GM19395 (cell line): Measurements from ENCODE around the gene CAMKMT.

Experiments
- ATAC-seq: cut with Tn5 transposase; IDR thresholded peaks from one replicate; pipeline ENCODE4 v1.9.1; 2021; ENCODE audit warnings: mild to moderate bottlenecking, moderate library complexity; ENCODE audit not compliant: unreplicated experiment

The CAMKMT gene

DNA sequence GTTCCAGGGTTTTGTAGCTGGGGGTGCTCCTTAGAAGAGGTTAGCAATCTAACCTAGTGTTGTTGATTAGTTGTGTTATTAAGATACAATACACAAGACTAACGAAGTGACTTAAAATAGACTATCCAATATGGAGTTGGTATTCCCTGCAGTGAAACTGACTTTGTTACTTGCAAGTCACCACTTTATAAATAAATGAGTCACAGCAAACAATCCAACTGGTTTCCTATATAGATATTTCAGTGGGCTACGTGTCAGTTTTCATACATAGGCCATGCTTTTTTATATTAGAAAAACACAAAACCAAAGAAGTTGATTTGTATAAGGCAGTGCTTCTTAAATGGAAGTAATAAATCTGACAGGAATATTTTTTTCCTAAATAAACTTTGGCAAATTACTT is 274.0 kb downstream of the CAMKMT start:
- ATAC-seq: no peak

DNA sequence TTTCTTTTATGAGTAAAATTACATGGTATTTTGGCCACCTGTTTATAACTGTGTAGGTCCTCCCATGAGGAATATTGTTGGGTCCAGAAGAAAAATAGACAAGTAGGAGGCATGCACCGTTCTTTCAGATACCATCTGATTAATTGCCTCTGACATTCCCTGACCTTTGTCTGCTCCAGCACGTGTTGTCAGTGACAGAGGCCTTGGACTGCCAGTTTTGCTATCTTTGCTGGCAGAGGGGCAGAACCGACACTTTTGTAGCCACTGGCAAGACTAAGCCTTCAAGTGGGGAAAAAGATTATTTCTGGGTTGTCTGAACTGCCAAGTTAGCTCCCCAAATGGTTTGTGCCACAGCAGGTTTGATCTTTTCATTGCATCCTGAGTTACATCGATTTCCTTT is 276.9 kb downstream of the CAMKMT start:
- no peak for ATAC-seq

DNA sequence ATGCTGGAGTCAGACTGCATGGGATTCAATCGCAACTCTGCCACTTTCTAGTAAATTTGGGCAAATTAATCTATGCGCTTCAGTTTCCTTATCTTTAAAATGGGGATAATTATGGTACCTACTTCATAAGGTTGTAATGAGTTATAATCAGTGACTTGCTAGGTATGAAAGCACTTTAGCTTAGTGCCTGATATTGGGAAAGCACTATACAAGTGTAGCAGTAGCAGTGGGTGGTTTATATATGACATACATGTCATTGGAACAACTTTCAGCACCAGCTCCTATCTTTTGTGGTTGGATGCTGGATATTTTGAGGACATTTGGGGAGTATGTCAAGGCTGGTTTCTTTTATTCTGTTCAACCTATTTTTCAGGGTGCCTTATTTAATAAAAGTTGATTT is 277.7 kb downstream of the CAMKMT start:
- no peak for ATAC-seq

GRCh38 chr2:44642123-44642857 is 280.5 kb downstream of the CAMKMT start:
- ATAC-seq: no peak

DNA sequence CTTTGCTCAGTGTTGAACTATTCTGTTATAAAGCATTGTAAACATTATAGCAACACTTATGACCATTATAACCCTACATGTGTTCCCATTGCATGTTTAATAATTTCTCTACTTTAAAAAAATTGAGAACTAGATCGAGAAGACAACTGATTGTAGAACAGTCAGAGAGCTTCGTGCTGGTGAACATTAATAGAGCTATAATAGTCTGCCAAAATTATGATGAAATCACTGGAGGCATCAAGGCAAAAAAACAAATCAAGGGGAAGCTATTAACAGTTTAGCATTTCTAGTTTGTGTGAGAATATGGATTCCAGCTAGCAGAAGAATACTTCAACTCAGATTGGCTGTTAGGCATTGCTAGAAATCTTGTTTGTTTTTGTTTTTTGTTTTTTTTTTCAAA is 284.2 kb downstream of the CAMKMT start:
- ATAC-seq: no peak

DNA sequence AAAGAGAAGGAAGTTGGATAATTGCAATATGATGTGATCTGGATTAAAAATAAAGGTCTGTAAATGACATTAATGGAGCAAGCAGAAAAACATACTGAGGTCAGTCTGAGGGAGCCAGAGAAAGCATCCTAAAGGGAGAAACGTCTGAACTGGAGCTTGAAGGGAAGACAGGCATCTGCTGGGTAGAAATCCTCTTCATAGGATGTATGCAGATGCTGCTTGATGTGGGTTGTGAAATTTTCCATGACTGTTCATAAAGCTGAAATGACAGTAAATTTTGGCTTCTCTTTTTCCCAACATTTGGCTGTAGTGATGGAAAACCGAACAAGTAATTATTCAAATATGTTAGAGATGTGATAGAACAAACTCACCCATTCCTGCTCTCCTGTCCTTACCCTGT is 287.6 kb downstream of the CAMKMT start:
- ATAC-seq: no peak

- no peak for ATAC-seq
Measured at GRCh38 chr2:44650796-44651195, 289.0 kb downstream of the CAMKMT start.

- no peak for ATAC-seq
Measured at GRCh38 chr2:44651974-44652373, 290.2 kb downstream of the CAMKMT start.

- no peak for ATAC-seq
Measured at GRCh38 chr2:44652701-44653100, 291.0 kb downstream of the CAMKMT start.

DNA sequence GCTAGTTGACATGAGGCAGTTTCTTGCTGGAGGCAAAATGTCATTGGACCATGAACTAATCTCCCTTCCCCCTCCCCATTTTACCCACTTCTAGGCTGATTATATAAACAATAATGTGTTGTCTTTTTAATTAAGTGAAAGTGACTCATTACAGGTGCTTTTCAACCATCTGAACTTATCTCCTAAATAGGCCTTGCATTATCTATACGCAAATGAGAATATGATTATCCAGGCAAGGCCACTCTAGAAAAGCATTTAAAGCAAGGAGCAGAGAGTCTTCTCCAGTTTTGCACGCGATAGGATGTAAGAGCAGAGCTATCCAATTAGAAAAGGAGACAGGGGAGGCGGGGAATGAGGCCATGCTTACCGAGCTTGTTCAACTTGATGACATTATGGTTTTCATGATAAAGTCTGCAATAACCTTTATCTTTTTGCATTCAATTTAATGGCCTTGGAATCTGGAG is 293.7 kb downstream of the CAMKMT start:
- no peak for ATAC-seq

DNA sequence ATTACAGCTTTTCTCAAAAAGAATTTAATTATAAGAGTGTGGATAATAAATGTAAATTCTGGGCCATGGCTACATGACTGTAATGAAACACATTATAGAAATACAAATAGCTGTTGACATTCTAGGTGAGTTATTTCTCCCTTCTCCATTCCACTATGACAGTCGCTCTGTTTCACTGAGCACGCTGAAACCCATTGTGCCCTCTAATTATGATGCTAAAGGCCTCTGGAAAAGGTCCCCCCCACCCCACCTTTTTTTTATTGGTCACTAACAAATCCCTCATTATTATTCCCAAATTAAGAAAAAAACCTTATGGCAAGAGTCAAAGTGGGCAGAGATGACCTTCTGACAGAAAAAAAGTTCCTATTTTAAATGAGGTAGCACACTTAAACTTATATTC is 294.7 kb downstream of the CAMKMT start:
- ATAC-seq: no peak

GRCh38 chr2:44663471-44664073 is 301.8 kb downstream of the CAMKMT start:
- ATAC-seq: no peak

- no peak for ATAC-seq
Measured at GRCh38 chr2:44668336-44668735, 306.6 kb downstream of the CAMKMT start.

GRCh38 chr2:44671276-44671675 is 309.5 kb downstream of the CAMKMT start:
- no peak for ATAC-seq

GRCh38 chr2:44671916-44672315 is 310.2 kb downstream of the CAMKMT start:
- ATAC-seq: no peak

- ATAC-seq: no peak
Measured at GRCh38 chr2:44672431-44672830, 310.7 kb downstream of the CAMKMT start.

DNA sequence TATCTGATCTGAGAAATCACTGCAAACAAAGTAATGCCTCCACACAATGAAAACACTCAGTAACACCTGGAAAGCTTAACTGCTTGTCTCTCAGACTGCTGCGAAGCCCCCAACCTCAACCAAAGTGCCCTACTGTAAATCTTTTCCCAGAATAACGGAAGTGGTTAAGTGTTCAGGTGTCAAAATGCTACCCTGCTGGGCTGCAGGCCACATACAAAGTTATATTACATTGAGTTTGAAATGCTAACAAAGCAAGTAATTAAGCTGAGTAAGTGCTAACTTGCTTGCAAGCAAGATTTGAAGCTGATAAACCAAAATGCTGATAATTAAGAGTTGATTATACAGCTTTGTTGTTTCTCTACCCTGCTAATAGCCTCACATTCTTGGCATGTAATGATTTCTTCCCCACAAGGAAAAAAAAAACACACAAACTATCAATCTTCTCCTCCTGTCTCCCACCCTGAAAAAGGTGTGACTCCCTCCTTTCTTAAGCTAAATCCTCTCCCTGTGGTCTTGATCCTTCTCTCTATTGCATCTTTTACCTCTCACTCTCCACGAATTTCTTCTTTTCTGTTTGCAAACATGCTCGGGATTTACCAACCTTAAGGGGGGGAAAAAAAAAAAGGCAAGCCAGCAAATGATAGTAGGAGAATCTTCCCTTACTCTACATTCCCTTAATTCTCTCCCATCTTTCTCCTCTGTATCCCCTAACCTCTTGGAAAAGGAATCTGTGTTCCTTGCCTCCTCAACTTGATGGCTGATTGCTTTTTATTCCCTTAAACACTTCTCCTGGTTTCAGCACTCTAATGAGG is 312.9 kb downstream of the CAMKMT start:
- ATAC-seq: no peak

DNA sequence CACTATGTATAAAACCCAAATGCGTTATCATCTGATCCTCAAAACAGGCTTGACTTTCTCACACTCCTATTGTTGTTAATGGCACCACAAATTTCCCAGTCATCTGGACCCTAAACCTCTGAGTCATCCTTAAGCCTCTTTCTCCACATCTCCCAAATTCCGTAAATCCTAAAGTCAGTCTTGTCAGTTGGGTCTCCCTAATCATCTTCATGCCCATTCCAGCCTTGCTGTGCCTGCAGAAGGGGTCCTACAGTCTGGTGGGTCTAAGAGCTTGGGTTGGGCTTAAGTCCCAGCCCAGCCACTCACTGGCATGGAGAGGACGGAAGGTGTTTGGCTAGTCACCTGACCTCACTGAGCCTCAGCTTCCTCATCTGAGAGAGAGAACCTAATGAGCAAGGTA is 314.6 kb downstream of the CAMKMT start:
- no peak for ATAC-seq

- no peak for ATAC-seq
Measured at GRCh38 chr2:44679584-44679983, 317.8 kb downstream of the CAMKMT start.

GRCh38 chr2:44679990-44680389 is 318.2 kb downstream of the CAMKMT start:
- no peak for ATAC-seq

GRCh38 chr2:44680424-44680971 is 318.8 kb downstream of the CAMKMT start:
- ATAC-seq: no peak
